ENCODE measurements around the gene TREML4. TPM values are rescaled to one million over a fixed set of nuclear protein-coding genes. Genes with fewer than 3 reads are reported as not detected.
"Not testable (repeated sequence)": the region's sequence is repeated elsewhere in the genome, so short reads cannot be mapped to it uniquely, and the experiment has no call there.

TREML4 gene
- total RNA-seq, 2 donors from 2014 or later, result not detected

GRCh38 chr6:41184761-41185160, 43.4 kb upstream of the TREML4 start:
- DNase-seq, result no peak
- TF ChIP-seq, protein P1, sequence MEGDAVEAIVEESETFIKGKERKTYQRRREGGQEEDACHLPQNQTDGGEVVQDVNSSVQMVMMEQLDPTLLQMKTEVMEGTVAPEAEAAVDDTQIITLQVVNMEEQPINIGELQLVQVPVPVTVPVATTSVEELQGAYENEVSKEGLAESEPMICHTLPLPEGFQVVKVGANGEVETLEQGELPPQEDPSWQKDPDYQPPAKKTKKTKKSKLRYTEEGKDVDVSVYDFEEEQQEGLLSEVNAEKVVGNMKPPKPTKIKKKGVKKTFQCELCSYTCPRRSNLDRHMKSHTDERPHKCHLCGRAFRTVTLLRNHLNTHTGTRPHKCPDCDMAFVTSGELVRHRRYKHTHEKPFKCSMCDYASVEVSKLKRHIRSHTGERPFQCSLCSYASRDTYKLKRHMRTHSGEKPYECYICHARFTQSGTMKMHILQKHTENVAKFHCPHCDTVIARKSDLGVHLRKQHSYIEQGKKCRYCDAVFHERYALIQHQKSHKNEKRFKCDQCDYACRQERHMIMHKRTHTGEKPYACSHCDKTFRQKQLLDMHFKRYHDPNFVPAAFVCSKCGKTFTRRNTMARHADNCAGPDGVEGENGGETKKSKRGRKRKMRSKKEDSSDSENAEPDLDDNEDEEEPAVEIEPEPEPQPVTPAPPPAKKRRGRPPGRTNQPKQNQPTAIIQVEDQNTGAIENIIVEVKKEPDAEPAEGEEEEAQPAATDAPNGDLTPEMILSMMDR (IDR thresholded peaks at IDR 0.05), result no peak
- TF ChIP-seq POLR2A (IDR thresholded peaks at IDR 0.05), result no peak
- intact Hi-C loops (cut with DNase I), result no loop called here
- Histone ChIP-seq H3K4me3 (no peak overlapping the region), H3K4me1 (no peaks in the 10 kb centered on the region), H3K9me3 (no peaks in the 10 kb centered on the region), H3K27me3 (no peaks in the 10 kb centered on the region), H3K36me3 (replicated peaks in 1 of 2; ENCODE audit: insufficient read depth in 1 of 2, low read depth in 2 of 2) (no peaks in the 10 kb centered on the region), H3K27ac (no peak overlapping the region)
- 68 to 81% methylated on average over 7 of the region's 7 CpGs for whole genome bisulfite sequencing, 2 donors
- no peak for ATAC-seq

DNA sequence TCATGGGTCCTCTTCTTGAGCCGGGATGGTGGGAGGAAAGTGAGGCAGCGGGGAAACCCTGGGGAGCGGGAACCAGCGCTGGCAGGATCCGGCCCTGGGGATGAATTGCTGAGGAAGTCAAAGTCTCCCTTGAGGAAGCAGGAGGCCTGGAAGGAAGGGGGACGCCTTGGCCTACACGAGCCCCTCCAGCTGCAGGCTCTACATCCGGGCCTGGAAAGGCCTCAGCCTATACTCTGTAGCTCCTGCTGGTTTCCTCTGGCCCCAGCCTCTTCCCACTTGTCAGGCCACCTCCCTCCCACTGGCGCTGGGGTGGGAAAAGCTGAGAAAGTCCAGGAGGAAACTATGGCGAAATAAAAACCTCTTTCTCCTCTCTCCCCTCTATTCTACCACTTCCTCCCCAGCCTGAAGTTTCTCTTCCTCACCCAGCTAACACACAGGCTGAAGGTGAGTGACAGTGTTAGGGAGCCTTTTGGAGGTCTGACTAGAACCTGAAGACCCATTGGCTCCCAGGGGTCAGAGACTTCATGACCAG, 42.1 kb upstream of the TREML4 start:
- H3K27ac ChIP-seq, result no peak overlapping the region
- no peaks in the 10 kb centered on the region for H3K4me1 ChIP-seq
- no peaks in the 10 kb centered on the region for H3K9me3 ChIP-seq
- intact Hi-C loops (cut with DNase I), result no loop called here
- no peak for TF ChIP-seq POLR2A (IDR thresholded peaks at IDR 0.05)
- TF ChIP-seq, protein P1 (IDR thresholded peaks at IDR 0.05), result no peak
- H3K27me3 ChIP-seq, result no peaks in the 10 kb centered on the region
- DNase-seq (no peak), ATAC-seq (no peak)
- H3K36me3 ChIP-seq (replicated peaks in 1 of 2; ENCODE audit: insufficient read depth in 1 of 2, low read depth in 2 of 2), result no peaks in the 10 kb centered on the region
- H3K4me3 ChIP-seq, result no peak overlapping the region
- 62 to 76% methylated on average over 10 of the region's 10 CpGs for WGBS, 2 donors

- WGBS, 2 donors, result 82 to 84% methylated on average over 8 of the region's 8 CpGs
- Histone ChIP-seq H3K9me3 (no peaks in the 10 kb centered on the region), H3K27me3 (no peaks in the 10 kb centered on the region), H3K36me3 (replicated peaks in 1 of 2; ENCODE audit: insufficient read depth in 1 of 2, low read depth in 2 of 2) (no peaks in the 10 kb centered on the region), H3K4me1 (no peaks in the 10 kb centered on the region), H3K4me3 (no peak overlapping the region), H3K27ac (no peak overlapping the region)
- TF ChIP-seq POLR2A (IDR thresholded peaks at IDR 0.05), result no peak
- TF ChIP-seq, protein P1 (IDR thresholded peaks at IDR 0.05), result no peak
- intact Hi-C loops (cut with DNase I), result no loop called here
- DNase-seq (no peak), ATAC-seq (no peak)
These were observed 39.9 kb upstream of the TREML4 start for GRCh38 chr6:41187924-41188886.

GRCh38 chr6:41189046-41189445, 39.1 kb upstream of the TREML4 start:
- H3K4me1 ChIP-seq; H3K36me3 ChIP-seq (replicated peaks in 1 of 2; ENCODE audit: insufficient read depth in 1 of 2, low read depth in 2 of 2); ATAC-seq; H3K4me3 ChIP-seq; H3K27ac ChIP-seq; DNase-seq; intact Hi-C loops (cut with DNase I); H3K9me3 ChIP-seq; H3K27me3 ChIP-seq: not testable (repeated sequence)

GRCh38 chr6:41189967-41190366, 38.2 kb upstream of the TREML4 start:
- DNase-seq (no peak), ATAC-seq (no peak)
- no peak overlapping the region for H3K27ac ChIP-seq
- H3K4me1 ChIP-seq, result no peaks in the 10 kb centered on the region
- no peaks in the 10 kb centered on the region for H3K9me3 ChIP-seq
- intact Hi-C loops (cut with DNase I), result no loop called here
- 94 to 97% methylated on average over 2 of the region's 2 CpGs for WGBS, 2 donors
- H3K27me3 ChIP-seq, result no peaks in the 10 kb centered on the region
- no peak for TF ChIP-seq POLR2A (IDR thresholded peaks at IDR 0.05)
- TF ChIP-seq, protein P1 (IDR thresholded peaks at IDR 0.05), result no peak
- no peaks in the 10 kb centered on the region for H3K36me3 ChIP-seq (replicated peaks in 1 of 2; ENCODE audit: insufficient read depth in 1 of 2, low read depth in 2 of 2)
- H3K4me3 ChIP-seq, result no peak overlapping the region
